ENCODE results near the gene FBXO21.

DNA sequence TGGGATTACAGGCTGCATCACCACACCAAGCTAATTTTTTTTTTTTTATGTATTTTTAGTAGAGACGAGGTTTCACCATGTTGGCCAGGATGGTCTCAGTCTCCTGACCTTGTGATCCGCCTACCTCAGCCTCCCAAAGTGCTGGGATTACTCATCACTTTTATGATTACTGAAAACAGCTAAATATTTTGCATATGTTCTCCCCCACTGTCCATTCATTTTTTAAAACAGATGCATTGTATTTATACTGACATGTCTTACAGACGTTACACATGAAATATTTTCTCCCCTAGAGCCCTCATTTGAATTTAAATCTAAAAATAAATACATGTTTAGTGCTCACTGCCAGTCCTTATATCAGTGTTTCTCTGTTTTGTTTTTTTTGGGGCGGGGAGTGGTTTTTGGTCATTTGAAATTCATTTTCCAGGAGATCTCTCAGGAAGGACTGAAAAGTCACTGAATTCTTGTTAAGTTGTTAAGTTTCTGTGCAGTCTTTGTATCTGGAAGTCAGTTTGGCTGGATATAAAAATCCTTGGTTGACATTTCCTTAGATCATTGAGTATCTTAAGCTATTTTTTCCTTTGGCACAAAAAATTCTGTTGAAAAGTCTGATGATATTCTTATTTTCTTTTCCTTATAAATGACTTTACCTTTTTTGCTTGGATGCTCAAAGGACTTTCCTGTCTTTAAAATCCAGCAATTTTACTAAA is 9.4 kb downstream of the FBXO21 start:
- no peak for TF ChIP-seq EZH2 (IDR thresholded peaks at IDR 0.05; ENCODE audit: borderline replicate concordance, insufficient read depth, low read depth, low read length, poor library complexity, severe bottlenecking)
- TF ChIP-seq, protein P1, sequence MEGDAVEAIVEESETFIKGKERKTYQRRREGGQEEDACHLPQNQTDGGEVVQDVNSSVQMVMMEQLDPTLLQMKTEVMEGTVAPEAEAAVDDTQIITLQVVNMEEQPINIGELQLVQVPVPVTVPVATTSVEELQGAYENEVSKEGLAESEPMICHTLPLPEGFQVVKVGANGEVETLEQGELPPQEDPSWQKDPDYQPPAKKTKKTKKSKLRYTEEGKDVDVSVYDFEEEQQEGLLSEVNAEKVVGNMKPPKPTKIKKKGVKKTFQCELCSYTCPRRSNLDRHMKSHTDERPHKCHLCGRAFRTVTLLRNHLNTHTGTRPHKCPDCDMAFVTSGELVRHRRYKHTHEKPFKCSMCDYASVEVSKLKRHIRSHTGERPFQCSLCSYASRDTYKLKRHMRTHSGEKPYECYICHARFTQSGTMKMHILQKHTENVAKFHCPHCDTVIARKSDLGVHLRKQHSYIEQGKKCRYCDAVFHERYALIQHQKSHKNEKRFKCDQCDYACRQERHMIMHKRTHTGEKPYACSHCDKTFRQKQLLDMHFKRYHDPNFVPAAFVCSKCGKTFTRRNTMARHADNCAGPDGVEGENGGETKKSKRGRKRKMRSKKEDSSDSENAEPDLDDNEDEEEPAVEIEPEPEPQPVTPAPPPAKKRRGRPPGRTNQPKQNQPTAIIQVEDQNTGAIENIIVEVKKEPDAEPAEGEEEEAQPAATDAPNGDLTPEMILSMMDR (IDR thresholded peaks at IDR 0.05) = no peak
